Neural cell (in vitro differentiated cells): ENCODE measurements around the gene PLA2G2C. TPM values are rescaled to one million over a fixed set of nuclear protein-coding genes. Genes with fewer than 3 reads are reported as not detected.

Source experiments
- H2AFZ ChIP-seq: fragments of 200-600, 300-800 bp; sonication (generic), shearing (Covaris generic); 2 replicates; pipeline ENCODE4 v1.6.0; 2014; ENCODE audit warnings: low read depth, mild to moderate bottlenecking, antibody characterized with exemption, low read length, moderate library complexity
- H3F3A ChIP-seq: fragments of 200-600 bp; shearing (Covaris generic); 2 replicates; pipeline ENCODE4 v1.6.1; 2016; ENCODE audit warnings: mild to moderate bottlenecking, moderate library complexity, mixed read lengths, antibody characterized with exemption, low read length; ENCODE audit not compliant: insufficient read depth, poor library complexity, severe bottlenecking
- H3K27ac ChIP-seq: fragments of 200-600, 300-800 bp; sonication (generic), shearing (Covaris generic); 2 replicates; pipeline ENCODE4 v1.5.1; 2014; ENCODE audit warnings: mild to moderate bottlenecking, low read length, moderate library complexity
- H3K27me3 ChIP-seq: fragments of 300-800, 200-600 bp; sonication (generic), shearing (Covaris generic); 2 replicates; pipeline ENCODE4 v1.6.0; 2014; ENCODE audit warnings: mild to moderate bottlenecking, low read depth, low read length, moderate library complexity; ENCODE audit not compliant: insufficient read depth
- H3K36me3 ChIP-seq: fragments of 300-800, 200-600 bp; sonication (generic), shearing (Covaris generic); 2 replicates; pipeline ENCODE4 v1.5.1; 2014; ENCODE audit warnings: mild to moderate bottlenecking, antibody characterized with exemption, low read length, moderate library complexity; ENCODE audit not compliant: insufficient read depth
- H3K4me2 ChIP-seq: fragments of 300-800, 200-600 bp; sonication (generic), shearing (Covaris generic); 2 replicates; pipeline ENCODE4 v1.6.0; 2014; ENCODE audit warnings: mild to moderate bottlenecking, low read length
- H3K4me3 ChIP-seq: fragments of 300-800, 200-600 bp; sonication (generic), shearing (Covaris generic); 2 replicates; pipeline ENCODE4 v1.5.1; 2014; ENCODE audit warnings: mild to moderate bottlenecking, low read length, moderate library complexity
- H3K79me2 ChIP-seq: fragments of 200-600 bp; shearing (Covaris generic); replicated peaks from 2 replicates; pipeline ENCODE4 v1.6.0; 2014; ENCODE audit warnings: mild to moderate bottlenecking, low read length, moderate library complexity; ENCODE audit not compliant: insufficient read depth
- H3K9ac ChIP-seq: fragments of 300-800, 200-600 bp; sonication (generic), shearing (Covaris generic); 2 replicates; pipeline ENCODE4 v1.6.1; 2016; ENCODE audit warnings: mild to moderate bottlenecking, low read length, mixed read lengths
- H3K9me2 ChIP-seq: fragments of 200-600 bp; shearing (Covaris generic); 2 replicates; pipeline ENCODE4 v1.6.1; 2016; ENCODE audit warnings: mild to moderate bottlenecking, low read length, mixed read lengths; ENCODE audit not compliant: insufficient read depth
- H3K9me3 ChIP-seq: fragments of 200-600, 300-800 bp; sonication (generic), shearing (Covaris generic); 2 replicates; pipeline ENCODE4 v1.6.1; 2016; ENCODE audit warnings: mild to moderate bottlenecking, mixed run types, low read length, moderate library complexity, mixed read lengths
- H4K20me1 ChIP-seq: fragments of 200-600 bp; shearing (Covaris generic); 2 replicates; pipeline ENCODE4 v1.6.1; 2016; ENCODE audit warnings: mild to moderate bottlenecking, mixed run types; ENCODE audit not compliant: insufficient read depth
- CTCF ChIP-seq: fragments of 450-650 bp; IDR thresholded peaks from 2 replicates; pipeline ENCODE4 v1.5.1; 2014; ENCODE audit warnings: antibody characterized with exemption, mild to moderate bottlenecking, moderate library complexity; ENCODE audit not compliant: poor library complexity, severe bottlenecking
- EP300 ChIP-seq: fragments of 450-650 bp; conservative IDR thresholded peaks from 2 replicates; pipeline ENCODE4 v1.6.1; 2014; ENCODE audit warnings: antibody characterized with exemption, mild to moderate bottlenecking, moderate library complexity; ENCODE audit not compliant: poor library complexity, severe bottlenecking
- EZH2 ChIP-seq: fragments of 200-600, 300-800 bp; shearing (Covaris generic), sonication (generic); IDR thresholded peaks from 2 replicates; pipeline ENCODE4 v1.6.1; 2014; ENCODE audit warnings: antibody characterized with exemption, low read length, borderline replicate concordance, mild to moderate bottlenecking; ENCODE audit not compliant: insufficient read depth, poor library complexity, severe bottlenecking
- MXI1 ChIP-seq: fragments of 450-650 bp; conservative IDR thresholded peaks from 2 replicates; pipeline ENCODE4 v1.6.1; 2014; ENCODE audit warnings: antibody characterized with exemption, mild to moderate bottlenecking; ENCODE audit not compliant: poor library complexity, severe bottlenecking
- POLR2AphosphoS5 ChIP-seq: IDR thresholded peaks from 2 replicates; pipeline ENCODE4 v1.6.1; 2012
- RAD21 ChIP-seq: fragments of 450-650 bp; conservative IDR thresholded peaks from 2 replicates; pipeline ENCODE4 v1.6.1; 2014; ENCODE audit warnings: antibody characterized with exemption, mild to moderate bottlenecking, moderate library complexity
- REST ChIP-seq: IDR thresholded peaks from 2 replicates; pipeline ENCODE4 v1.6.1; 2012; ENCODE audit warnings: borderline replicate concordance
- SMC3 ChIP-seq: fragments of 450-650 bp; conservative IDR thresholded peaks from 2 replicates; pipeline ENCODE4 v1.6.1; 2014; ENCODE audit warnings: antibody characterized with exemption, mild to moderate bottlenecking, moderate library complexity; ENCODE audit not compliant: poor library complexity
- TAF1 ChIP-seq: IDR thresholded peaks from 2 replicates; pipeline ENCODE4 v1.6.1; 2012; ENCODE audit warnings: low read depth
- polyA plus RNA-seq: library from polyadenylated mRNA; depleted of rRNA; stranded (reverse); fragments of >200 nt; gene quantifications from 2 replicates; pipeline ENCODE4 v1.2.3, GENCODE V29; 2014

The PLA2G2C gene
- polyA plus RNA-seq, 1 donor from 2014 or later, result not detected

GRCh38 chr1:20178634-20179370 is 7.5 kb downstream of the PLA2G2C start:
- H3K36me3 ChIP-seq, result no peaks in the 10 kb centered on the region
- H3K4me3 ChIP-seq, result no peak overlapping the region
- no peaks in the 10 kb centered on the region for H3K79me2 ChIP-seq
- no peak overlapping the region for H3K4me2 ChIP-seq
- H3K9ac ChIP-seq, result no peak overlapping the region
- H3K9me3 ChIP-seq, result no peaks in the 10 kb centered on the region
- TF ChIP-seq CTCF (no peak), RAD21 (no peak), SMC3 (no peak), TAF1 (no peak), MXI1 (no peak), EP300 (no peak), POLR2AphosphoS5 (no peak), EZH2 (no peak), REST (no peak)
- H3K9me2 ChIP-seq, result no peaks in the 10 kb centered on the region
- H2AFZ ChIP-seq, result no peak overlapping the region
- no peaks in the 10 kb centered on the region for H4K20me1 ChIP-seq
- no peaks in the 10 kb centered on the region for H3K27me3 ChIP-seq
- no peaks in the 10 kb centered on the region for H3F3A ChIP-seq
- no peak overlapping the region for H3K27ac ChIP-seq

- H3K9me3 ChIP-seq, result no peaks in the 10 kb centered on the region
- no peak overlapping the region for H3K9ac ChIP-seq
- TF ChIP-seq POLR2AphosphoS5, result no peak
- H3K4me3 ChIP-seq, result no peak overlapping the region
- H3K79me2 ChIP-seq, result no peaks in the 10 kb centered on the region
- H3F3A ChIP-seq, result no peaks in the 10 kb centered on the region
- no peak overlapping the region for H2AFZ ChIP-seq
- H3K4me2 ChIP-seq, result no peak overlapping the region
- H4K20me1 ChIP-seq, result no peaks in the 10 kb centered on the region
- H3K27me3 ChIP-seq, result no peaks in the 10 kb centered on the region
- no peaks in the 10 kb centered on the region for H3K9me2 ChIP-seq
- H3K36me3 ChIP-seq, result no peaks in the 10 kb centered on the region
- no peak overlapping the region for H3K27ac ChIP-seq
Measured at GRCh38 chr1:20174937-20175666, 11.2 kb downstream of the PLA2G2C start.
